ENCODE measurements around the gene MAML2. TPM values are rescaled to one million over a fixed set of nuclear protein-coding genes. Genes with fewer than 3 reads are reported as not detected.

The MAML2 gene
- total and polyA plus RNA-seq, 4 donors, result 0.56 to 2.1 (median 1.4) TPM

DNA sequence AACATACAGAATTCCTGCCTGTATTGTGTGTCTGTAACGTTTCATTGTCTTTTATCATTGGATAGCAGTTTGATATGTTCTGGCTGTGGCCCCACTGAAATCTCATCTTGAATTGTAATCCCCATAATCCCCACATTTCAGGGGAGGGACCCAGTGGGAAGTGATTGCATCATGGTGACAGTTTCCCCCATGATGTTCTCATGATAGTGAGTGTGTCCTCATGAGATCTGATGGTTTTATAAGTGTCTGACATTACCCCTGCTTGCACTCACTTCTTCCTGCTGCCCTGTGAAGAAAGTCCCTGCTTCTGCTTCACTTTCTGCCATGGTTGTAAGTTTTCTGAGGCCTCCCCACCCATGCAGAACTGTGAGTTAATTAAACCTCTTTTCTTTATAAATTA, 399.4 kb downstream of the MAML2 start:
- 89% methylated on average over 1 of the region's 1 CpG for WGBS
- TF ChIP-seq SP1 (IDR thresholded peaks at IDR 0.05) (no peak), FOXA1 (IDR thresholded peaks at IDR 0.05) (no peak), HNF4G (IDR thresholded peaks at IDR 0.05) (no peak), GABPA (IDR thresholded peaks at IDR 0.05 in 1 of 2, conservative IDR thresholded peaks at IDR 0.05 in 1 of 2) (no peak), FOXA2 (IDR thresholded peaks at IDR 0.05) (no peak), NR2F2 (IDR thresholded peaks at IDR 0.05) (no peak), EGR1 (IDR thresholded peaks at IDR 0.05; ENCODE audit: low read depth in 2 of 2) (no peak), HNF4A (conservative IDR thresholded peaks at IDR 0.05) (no peak), YY1 (IDR thresholded peaks at IDR 0.05) (no peak), RAD21 (IDR thresholded peaks at IDR 0.05) (no peak), TAF1 (conservative IDR thresholded peaks at IDR 0.05) (no peak), JUND (IDR thresholded peaks at IDR 0.05) (no peak), RXRA (IDR thresholded peaks at IDR 0.05) (no peak)
- TF ChIP-seq, protein P1, sequence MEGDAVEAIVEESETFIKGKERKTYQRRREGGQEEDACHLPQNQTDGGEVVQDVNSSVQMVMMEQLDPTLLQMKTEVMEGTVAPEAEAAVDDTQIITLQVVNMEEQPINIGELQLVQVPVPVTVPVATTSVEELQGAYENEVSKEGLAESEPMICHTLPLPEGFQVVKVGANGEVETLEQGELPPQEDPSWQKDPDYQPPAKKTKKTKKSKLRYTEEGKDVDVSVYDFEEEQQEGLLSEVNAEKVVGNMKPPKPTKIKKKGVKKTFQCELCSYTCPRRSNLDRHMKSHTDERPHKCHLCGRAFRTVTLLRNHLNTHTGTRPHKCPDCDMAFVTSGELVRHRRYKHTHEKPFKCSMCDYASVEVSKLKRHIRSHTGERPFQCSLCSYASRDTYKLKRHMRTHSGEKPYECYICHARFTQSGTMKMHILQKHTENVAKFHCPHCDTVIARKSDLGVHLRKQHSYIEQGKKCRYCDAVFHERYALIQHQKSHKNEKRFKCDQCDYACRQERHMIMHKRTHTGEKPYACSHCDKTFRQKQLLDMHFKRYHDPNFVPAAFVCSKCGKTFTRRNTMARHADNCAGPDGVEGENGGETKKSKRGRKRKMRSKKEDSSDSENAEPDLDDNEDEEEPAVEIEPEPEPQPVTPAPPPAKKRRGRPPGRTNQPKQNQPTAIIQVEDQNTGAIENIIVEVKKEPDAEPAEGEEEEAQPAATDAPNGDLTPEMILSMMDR (IDR thresholded peaks at IDR 0.05; ENCODE audit: low read depth, low read length, missing input control), result no peak
- TF ChIP-seq, protein P2, sequence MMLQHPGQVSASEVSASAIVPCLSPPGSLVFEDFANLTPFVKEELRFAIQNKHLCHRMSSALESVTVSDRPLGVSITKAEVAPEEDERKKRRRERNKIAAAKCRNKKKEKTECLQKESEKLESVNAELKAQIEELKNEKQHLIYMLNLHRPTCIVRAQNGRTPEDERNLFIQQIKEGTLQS (IDR thresholded peaks at IDR 0.05), result no peak
- TF ChIP-seq, protein P3, sequence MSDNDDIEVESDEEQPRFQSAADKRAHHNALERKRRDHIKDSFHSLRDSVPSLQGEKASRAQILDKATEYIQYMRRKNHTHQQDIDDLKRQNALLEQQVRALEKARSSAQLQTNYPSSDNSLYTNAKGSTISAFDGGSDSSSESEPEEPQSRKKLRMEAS (IDR thresholded peaks at IDR 0.05), result no peak
- TF ChIP-seq, protein P4, sequence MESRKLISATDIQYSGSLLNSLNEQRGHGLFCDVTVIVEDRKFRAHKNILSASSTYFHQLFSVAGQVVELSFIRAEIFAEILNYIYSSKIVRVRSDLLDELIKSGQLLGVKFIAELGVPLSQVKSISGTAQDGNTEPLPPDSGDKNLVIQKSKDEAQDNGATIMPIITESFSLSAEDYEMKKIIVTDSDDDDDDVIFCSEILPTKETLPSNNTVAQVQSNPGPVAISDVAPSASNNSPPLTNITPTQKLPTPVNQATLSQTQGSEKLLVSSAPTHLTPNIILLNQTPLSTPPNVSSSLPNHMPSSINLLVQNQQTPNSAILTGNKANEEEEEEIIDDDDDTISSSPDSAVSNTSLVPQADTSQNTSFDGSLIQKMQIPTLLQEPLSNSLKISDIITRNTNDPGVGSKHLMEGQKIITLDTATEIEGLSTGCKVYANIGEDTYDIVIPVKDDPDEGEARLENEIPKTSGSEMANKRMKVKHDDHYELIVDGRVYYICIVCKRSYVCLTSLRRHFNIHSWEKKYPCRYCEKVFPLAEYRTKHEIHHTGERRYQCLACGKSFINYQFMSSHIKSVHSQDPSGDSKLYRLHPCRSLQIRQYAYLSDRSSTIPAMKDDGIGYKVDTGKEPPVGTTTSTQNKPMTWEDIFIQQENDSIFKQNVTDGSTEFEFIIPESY (IDR thresholded peaks at IDR 0.05), result no peak
- TF ChIP-seq, protein P5, sequence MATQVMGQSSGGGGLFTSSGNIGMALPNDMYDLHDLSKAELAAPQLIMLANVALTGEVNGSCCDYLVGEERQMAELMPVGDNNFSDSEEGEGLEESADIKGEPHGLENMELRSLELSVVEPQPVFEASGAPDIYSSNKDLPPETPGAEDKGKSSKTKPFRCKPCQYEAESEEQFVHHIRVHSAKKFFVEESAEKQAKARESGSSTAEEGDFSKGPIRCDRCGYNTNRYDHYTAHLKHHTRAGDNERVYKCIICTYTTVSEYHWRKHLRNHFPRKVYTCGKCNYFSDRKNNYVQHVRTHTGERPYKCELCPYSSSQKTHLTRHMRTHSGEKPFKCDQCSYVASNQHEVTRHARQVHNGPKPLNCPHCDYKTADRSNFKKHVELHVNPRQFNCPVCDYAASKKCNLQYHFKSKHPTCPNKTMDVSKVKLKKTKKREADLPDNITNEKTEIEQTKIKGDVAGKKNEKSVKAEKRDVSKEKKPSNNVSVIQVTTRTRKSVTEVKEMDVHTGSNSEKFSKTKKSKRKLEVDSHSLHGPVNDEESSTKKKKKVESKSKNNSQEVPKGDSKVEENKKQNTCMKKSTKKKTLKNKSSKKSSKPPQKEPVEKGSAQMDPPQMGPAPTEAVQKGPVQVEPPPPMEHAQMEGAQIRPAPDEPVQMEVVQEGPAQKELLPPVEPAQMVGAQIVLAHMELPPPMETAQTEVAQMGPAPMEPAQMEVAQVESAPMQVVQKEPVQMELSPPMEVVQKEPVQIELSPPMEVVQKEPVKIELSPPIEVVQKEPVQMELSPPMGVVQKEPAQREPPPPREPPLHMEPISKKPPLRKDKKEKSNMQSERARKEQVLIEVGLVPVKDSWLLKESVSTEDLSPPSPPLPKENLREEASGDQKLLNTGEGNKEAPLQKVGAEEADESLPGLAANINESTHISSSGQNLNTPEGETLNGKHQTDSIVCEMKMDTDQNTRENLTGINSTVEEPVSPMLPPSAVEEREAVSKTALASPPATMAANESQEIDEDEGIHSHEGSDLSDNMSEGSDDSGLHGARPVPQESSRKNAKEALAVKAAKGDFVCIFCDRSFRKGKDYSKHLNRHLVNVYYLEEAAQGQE (IDR thresholded peaks at IDR 0.05), result no peak
- no peaks in the 10 kb centered on the region for H3K36me3 ChIP-seq (ENCODE audit: control insufficient read depth in 4 of 4, insufficient read depth in 3 of 4, low read depth in 1 of 4, low read length in 3 of 4)
- DNase-seq (ENCODE audit: low spot score), result no peak
- no peak overlapping the region for H3K27ac ChIP-seq (ENCODE audit: low read depth in 1 of 2, low read length in 2 of 2)
- H3K27me3 ChIP-seq (ENCODE audit: control insufficient read depth in 4 of 4, insufficient read depth in 4 of 4, low read length in 3 of 4), result no peaks in the 10 kb centered on the region
- H3K4me3 ChIP-seq (ENCODE audit: low read depth in 1 of 3, low read length in 3 of 3), result no peak overlapping the region
- no peaks in the 10 kb centered on the region for H3K4me1 ChIP-seq (ENCODE audit: control insufficient read depth in 4 of 4, insufficient read depth in 4 of 4, low read length in 3 of 4)
- H3K9me3 ChIP-seq (ENCODE audit: control insufficient read depth in 4 of 4, low read length in 3 of 4), result peaks cover 0 to 8% (median under 1%) of the 10 kb centered on the region in 4 donors
- H3K9ac ChIP-seq (ENCODE audit: low read depth in 1 of 2, low read length in 2 of 2), result no peak overlapping the region

All from liver (tissue), 9 donors.